ENCODE results near the gene C5orf52.
"Not testable (repeated sequence)": the region's sequence is repeated elsewhere in the genome, so short reads cannot be mapped to it uniquely, and the experiment has no call there.

C5orf52 gene

DNA sequence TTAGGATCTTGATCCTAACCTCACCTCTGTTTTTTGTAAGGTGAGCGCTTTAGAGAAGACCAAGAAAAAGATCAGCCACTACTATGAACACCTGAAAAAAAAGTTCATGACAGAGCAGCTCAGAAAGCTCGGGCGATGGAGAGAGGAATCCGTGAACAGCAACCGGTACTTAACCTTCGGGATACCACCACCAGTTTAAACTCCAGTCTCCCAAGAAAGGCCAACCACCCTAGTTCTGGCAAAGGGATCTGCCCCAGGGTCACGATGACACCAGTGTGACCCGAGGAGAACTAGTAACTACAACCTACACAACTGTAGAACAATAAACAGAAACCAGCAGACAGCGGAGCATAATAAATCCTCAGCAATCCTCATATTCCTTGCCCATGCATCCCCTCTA is 8.5 kb downstream of the C5orf52 start:
- no peak for DNase-seq (ENCODE audit: low read depth)

GRCh38 chr5:157680239-157680638 is 8.9 kb downstream of the C5orf52 start:
- no peak for DNase-seq (ENCODE audit: low read depth)

DNA sequence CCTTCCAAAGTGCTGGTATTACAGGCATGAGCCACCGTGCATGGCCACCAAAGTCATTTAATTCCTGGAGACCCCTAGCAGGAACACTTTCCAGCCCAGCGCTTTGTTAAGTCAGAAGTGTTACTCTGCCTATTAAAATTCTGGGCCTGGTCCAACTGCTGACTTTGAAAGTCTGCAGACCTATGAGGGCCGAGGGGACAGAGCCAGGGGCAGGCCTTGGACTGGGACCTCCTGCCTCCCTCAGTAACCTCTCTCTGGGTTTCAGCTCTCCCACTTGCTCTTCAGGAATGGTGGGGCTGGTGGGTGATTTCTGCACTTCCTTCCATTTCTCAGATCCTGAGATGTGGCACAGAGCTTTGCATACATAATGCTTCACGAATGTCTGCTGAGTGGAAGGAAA is 9.7 kb downstream of the C5orf52 start:
- no peak for DNase-seq (ENCODE audit: low read depth)

DNA sequence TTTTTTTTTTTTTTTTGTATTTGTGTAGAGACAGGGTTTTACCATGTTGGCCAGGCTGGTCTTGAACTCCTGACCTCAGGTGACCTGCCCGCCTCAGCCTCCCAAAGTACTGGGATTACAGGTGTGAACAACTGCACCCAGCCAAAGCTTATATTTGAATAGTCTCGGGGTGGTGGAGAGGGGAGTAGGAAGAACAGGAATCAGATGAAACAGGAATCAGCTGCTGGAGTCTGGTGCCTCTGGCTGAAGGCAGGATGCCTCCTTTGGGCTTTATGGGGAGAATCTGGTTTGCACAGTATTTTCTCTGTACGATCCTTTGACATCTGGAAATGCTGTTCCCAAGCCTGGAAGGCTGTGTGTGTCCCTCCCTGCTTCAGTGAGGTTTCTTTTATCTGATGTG is 10.9 kb downstream of the C5orf52 start:
- no peak for DNase-seq (ENCODE audit: low read depth)

GRCh38 chr5:157686276-157687197 is 15.2 kb downstream of the C5orf52 start:
- DNase-seq (ENCODE audit: low read depth): not testable (repeated sequence)

DNA sequence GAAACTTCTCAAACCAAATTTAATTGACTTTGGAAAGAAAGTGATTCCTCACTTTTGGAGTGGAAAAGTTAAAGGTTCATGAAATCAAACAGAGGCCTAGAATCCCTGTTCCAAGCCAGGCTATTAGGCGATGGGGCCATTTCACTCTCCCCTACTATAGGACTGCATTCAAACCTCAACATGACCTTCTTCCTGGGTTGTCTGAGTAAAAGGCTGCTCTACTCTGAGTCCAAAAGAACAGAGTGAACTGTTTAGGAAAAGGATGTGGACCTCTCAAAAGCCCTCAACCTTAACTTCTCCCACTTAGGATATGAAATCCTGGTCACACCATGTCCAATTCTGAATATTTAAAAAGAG is 15.8 kb downstream of the C5orf52 start:
- no peak for DNase-seq (ENCODE audit: low read depth)

DNA sequence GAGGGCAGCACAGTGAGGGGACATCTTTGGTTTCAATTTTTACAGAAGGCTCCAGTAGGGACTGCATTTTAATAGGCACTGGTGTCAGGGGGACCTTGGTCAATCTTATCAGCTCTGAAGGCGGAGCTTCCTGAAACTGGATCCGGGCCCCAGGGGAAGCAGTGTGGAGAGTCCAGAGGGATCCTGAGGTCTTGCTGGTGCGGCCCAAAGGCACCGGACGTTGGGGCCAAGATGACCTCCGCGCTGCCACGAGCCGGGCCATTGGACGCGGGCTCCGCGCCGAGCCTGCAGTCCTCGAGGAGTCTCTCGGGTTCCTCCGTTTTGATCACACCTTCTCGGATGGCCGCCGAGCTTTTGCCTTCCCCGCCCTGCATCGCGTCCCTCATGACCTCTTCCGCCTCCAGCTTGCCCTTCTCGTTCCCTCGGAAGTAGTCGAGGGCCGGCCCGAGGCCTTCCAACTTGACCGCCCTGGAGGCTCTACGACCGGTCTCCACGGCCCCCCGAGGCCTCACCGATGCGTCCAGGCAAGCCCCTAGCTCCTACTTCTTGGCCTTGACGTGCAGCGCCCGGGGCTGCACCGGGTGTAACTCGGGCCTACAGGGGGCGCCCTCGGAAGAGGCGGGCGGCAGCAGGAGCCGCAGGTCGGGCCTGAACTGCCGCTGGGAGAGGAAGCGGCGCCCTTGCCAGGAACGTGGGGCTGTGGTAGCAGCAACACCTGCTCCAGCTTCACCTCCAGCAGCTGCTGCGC is 18.8 kb downstream of the C5orf52 start:
- DNase-seq (ENCODE audit: low read depth): no peak

GRCh38 chr5:157690690-157691433 is 19.5 kb downstream of the C5orf52 start:
- no peak for DNase-seq (ENCODE audit: low read depth)

DNA sequence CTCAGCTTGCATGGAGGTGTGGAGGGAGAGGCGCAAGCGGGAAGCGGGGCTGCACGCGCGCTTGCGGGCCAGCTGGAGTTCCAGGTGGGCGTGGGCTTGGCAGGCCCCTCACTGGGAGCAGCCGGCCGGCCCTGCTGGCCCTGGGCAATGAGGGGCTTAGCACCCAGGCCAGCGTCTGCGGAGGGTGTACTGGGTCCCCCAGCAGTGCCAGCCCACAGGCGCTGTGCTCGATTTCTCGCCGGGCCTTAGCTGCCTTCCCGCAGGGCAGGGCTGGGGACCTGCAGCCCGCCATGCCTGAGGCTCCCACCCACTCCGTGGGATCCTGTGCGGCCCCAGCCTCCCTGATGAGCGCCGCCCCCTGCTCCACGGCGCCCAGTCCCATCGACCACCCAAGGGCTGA is 22.5 kb downstream of the C5orf52 start:
- DNase-seq (ENCODE audit: low read depth): not testable (repeated sequence)

DNA sequence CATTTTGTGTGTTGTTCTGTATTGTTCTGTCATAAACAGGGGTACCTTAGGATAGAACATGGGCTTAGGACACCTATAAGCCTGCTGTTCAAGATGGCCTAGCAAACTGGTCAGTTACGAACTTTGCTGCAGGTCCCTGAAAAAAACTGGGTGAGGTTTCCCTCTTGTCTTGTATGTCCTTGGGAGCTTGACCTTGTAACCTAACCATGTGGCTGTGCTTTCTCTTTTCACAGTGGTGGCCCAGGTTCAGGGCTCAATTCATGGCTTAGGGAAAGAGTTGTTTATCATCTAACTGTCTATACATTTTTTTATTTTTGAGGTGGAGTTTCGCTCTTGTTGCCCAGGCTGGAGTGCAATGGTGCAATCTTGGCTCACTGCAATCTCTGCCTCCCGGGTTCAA is 24.8 kb downstream of the C5orf52 start:
- not testable (repeated sequence) for DNase-seq (ENCODE audit: low read depth)

GRCh38 chr5:157698674-157699073 is 27.3 kb downstream of the C5orf52 start:
- DNase-seq (ENCODE audit: low read depth): not testable (repeated sequence)

- no peak for DNase-seq (ENCODE audit: low read depth)
Observed at GRCh38 chr5:157703736-157704135, 32.4 kb downstream of the C5orf52 start.

DNA sequence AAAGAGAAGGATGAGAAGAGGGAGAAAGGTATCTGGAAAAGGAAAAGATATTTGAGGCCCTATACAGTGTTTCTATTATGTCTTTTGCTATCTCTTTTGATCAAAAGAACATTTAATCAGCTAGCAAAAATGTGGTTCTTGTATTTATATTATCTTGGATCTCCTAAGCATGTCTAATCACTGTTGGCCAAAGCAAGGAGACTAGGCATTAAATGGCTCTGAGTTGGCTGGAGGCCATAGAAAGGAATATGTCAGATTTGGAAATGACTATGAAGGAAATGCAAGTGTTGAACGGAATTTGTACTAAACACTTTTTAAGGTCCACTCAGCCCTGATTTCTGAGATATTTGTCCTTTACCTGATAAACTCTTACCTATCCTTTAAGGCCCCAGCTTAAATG is 37.5 kb downstream of the C5orf52 start:
- no peak for DNase-seq (ENCODE audit: low read depth)

DNA sequence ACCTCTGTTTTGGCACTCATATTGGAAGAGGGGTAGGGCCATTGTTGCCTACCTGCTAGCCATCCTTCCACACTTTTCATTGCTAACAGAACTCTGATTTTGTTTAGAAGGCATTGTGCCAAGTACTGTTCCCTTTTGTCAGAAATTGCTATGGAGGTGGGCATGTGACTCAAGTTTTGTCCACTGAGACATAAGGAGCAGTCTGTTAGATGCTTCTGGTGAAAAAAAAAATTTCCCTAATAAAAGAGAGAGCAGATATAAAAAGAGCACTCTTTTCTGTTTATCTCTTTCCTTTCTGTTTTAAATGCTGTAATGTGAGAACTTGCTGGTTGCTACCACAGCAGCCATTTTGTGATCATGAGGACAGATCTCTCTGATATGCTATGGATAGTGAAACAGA is 38.0 kb downstream of the C5orf52 start:
- DNase-seq (ENCODE audit: low read depth): no peak

DNA sequence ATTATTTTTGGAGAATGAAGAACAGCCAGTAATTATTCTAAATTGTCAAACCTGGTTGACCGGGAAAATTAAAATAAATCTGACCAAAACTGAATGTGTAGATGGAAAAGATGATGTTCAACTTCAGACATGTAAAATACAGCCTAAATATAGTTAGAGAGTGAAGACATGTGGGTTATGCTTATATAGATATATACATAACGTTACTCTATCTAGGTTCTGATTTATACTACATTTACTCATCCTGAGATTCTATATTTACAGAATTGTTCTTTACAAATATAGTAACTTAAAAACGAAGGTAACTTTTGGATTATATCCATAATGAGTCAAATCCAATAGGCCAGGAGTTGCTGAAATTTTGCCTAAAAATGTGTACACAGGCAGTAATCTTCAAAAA is 39.1 kb downstream of the C5orf52 start:
- no peak for DNase-seq (ENCODE audit: low read depth)

DNA sequence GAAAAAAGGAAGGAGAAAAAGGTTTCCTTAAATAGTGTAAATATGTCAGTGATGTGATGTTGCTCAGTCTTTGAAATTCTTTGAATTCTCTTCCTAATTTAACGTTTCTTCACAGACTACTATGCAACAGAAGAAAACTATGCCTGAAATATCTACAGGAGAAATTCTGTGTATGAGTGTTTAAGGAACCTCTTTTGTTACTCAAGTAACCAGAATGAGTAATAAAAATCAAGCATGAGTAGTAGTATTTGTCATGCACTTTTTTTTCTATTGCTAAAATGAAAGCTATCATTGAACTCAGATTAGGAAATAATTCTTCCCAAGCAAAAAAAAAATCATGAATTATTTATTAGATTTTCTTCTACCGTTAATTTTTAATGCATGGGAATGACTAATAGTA is 39.5 kb downstream of the C5orf52 start:
- DNase-seq (ENCODE audit: low read depth): peak; percentile 78

DNA sequence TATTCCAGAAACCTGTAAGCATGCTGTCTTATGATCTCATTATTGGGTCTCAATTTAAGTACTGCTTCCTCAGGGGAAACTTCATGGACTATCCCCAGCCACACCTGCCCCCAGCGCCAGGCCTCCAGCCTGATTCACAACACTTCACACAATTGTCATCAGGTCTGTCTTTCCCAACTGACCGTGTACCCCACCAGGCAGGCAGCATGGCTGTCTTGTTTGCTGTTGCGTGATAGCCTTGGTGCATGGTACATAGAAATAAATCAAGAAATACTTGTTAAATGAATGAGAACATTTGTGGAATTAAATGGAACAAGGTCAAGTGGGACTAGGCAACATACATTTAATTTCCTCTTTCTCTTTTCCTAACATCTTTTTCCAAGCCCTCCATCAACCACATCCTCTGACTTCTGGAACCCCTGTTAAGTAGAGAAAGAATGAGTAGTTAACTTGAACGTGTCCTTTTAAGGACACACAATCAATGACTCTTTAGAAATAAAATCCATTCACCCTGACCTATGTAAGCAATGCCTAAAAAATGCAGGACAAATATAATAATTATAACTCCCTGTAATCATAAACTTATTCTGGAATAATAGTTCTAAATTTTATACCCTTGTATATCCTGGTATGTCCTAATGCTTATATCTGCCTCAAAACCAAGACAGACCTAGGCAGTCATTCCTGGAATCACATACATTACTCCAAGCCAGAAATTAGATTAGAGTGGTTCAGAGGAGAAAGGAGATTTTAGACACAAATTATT is 42.7 kb downstream of the C5orf52 start:
- DNase-seq (ENCODE audit: low read depth): no peak

- DNase-seq (ENCODE audit: low read depth): no peak
Observed at GRCh38 chr5:157714596-157714864, 43.2 kb downstream of the C5orf52 start.

DNA sequence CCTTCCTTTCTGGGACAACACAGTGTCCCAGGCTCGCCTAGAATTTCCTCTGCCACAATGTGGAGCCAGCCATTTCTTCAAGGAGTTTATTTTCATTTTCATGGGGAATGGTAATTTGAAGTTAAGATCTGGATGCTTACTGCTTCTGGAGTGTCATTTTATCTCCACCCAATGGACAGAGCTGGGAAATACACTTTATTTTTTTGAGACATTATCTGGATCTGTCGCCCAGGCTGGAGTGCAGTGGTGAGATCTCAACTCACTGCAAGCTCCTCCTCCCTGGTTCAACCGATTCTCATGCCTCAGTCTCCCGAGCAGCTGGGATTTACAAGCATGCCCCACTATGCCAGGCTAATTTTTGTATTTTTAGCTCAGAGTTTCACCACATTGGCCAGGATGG is 47.2 kb downstream of the C5orf52 start:
- DNase-seq (ENCODE audit: low read depth): peak; percentile 31

DNA sequence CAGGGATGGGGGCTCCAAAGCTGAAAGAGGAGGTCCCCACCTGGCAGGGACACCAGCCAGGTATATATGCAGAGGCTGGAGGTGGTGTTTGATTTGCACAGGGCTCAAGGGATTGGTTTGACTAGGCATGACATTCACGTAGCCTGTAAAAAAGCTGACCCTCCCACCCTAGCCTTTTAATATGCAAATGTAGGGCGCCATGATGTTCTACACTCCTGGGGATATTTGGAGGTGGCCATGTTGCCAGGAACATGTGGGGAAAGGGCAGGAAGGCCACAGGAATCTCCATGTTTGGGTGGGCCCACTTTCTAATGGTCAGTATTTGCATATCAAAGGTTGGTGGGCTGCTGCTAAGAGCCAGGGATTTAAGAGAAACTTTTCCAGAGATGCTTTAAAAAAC is 47.9 kb downstream of the C5orf52 start:
- no peak for DNase-seq (ENCODE audit: low read depth)

GRCh38 chr5:157721159-157721558 is 49.8 kb downstream of the C5orf52 start:
- no peak for DNase-seq (ENCODE audit: low read depth)

DNA sequence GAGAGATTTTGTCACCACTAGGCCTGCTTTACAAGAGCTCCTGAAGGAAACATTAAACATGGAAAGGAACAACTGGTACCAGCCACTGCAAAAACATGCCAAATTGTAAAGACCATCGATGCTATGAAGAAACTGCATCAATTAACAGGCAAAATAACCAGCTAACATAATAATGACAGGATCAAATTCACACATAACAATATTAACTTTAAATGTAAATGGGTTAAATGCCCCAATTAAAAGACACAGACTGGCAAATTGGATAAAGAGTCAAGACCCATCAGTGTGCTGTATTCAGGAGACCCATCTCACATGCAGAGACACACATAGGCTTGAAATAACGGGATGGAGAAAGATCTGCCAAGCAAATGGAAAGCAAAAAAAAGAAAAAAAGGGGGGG is 51.6 kb downstream of the C5orf52 start:
- DNase-seq (ENCODE audit: low read depth): not testable (repeated sequence)
